WTC11 (cell line): ENCODE data around the gene ST3GAL5. TPM values are rescaled to one million over a fixed set of nuclear protein-coding genes. Genes with fewer than 3 reads are reported as not detected.
A peak's percentile ranks its signal among the peaks of the same experiment; 100 is the strongest.

Source experiments
- ATAC-seq: fragments of 200-7000 bp; cut with Tn5 transposase; 2 replicates; pipeline ENCODE4 v1.10.0; 2021; ENCODE audit warnings: mild to moderate bottlenecking, moderate library complexity
- CTCF ChIA-PET: fragments of 300-600 bp; sonication (Branson Sonifier 250); formaldehyde crosslinking; loops from one replicate; lab custom pipeline; 2021; ENCODE audit warnings: antibody characterized with exemption; lab: Charles Lee
- POLR2A ChIA-PET: fragments of 350-600 bp; sonication (Branson Sonifier 250); formaldehyde crosslinking; loops from one replicate; lab custom pipeline; 2021; ENCODE audit warnings: antibody characterized with exemption; lab: Charles Lee
- DNase-seq: peaks from one replicate; pipeline ENCODE4 v3.0.0; 2021; ENCODE audit warnings: low spot score
- H3K27ac Mint-ChIP-seq: 2 replicates; pipeline ENCODE4 v1.8.0; 2021; ENCODE audit warnings: mixed read lengths
- H3K27me3 Mint-ChIP-seq: 2 replicates; pipeline ENCODE4 v1.8.0; 2021; ENCODE audit warnings: low read depth, mild to moderate bottlenecking, moderate library complexity, mixed read lengths
- H3K36me3 Mint-ChIP-seq: 2 replicates; pipeline ENCODE4 v1.8.0; 2021; ENCODE audit warnings: mixed read lengths
- H3K4me1 Mint-ChIP-seq: 2 replicates; pipeline ENCODE4 v1.8.0; 2022; ENCODE audit warnings: mixed read lengths
- H3K4me3 Mint-ChIP-seq: 2 replicates; pipeline ENCODE4 v1.8.0; 2021; ENCODE audit warnings: mild to moderate bottlenecking, moderate library complexity, mixed read lengths
- H3K9me3 Mint-ChIP-seq: 2 replicates; pipeline ENCODE4 v1.8.0; 2021; ENCODE audit warnings: mixed read lengths
- ATF1 ChIP-seq: sonication (generic); formaldehyde crosslinking; IDR thresholded peaks from 2 replicates; pipeline ENCODE4 v1.8.1; 2023; ENCODE audit warnings: mild to moderate bottlenecking, moderate library complexity, missing genetic modification reagents
- CDX4 ChIP-seq: fragments of 250-450 bp; sonication (Bioruptor Pico); IDR thresholded peaks from 2 replicates; pipeline ENCODE4 v1.9.0; 2021; ENCODE audit warnings: moderate library complexity, mild to moderate bottlenecking, inconsistent platforms, borderline replicate concordance
- CTCF ChIP-seq: fragments of 200-600 bp; IDR thresholded peaks from 2 replicates; pipeline ENCODE4 v1.8.0; 2022; ENCODE audit warnings: antibody characterized with exemption
- E2F5 ChIP-seq: sonication (generic); formaldehyde crosslinking; IDR thresholded peaks from 2 replicates; pipeline ENCODE4 v1.8.1; 2022; ENCODE audit warnings: mild to moderate bottlenecking, moderate library complexity, missing genetic modification reagents
- ERG ChIP-seq: fragments of 250-450 bp; sonication (Bioruptor Pico); IDR thresholded peaks from 2 replicates; pipeline ENCODE4 v1.8.0; 2021; ENCODE audit warnings: mild to moderate bottlenecking
- FOXK1 ChIP-seq: sonication (generic); formaldehyde crosslinking; IDR thresholded peaks from 2 replicates; pipeline ENCODE4 v1.8.0; 2022; ENCODE audit warnings: mild to moderate bottlenecking, moderate library complexity, missing genetic modification reagents
- GABPB1 ChIP-seq: sonication (generic); formaldehyde crosslinking; IDR thresholded peaks from 2 replicates; pipeline ENCODE4 v1.8.1; 2023; ENCODE audit warnings: mild to moderate bottlenecking, missing genetic modification reagents
- IRF2 ChIP-seq: sonication (generic); formaldehyde crosslinking; IDR thresholded peaks from 2 replicates; pipeline ENCODE4 v1.8.0; 2022; ENCODE audit warnings: low read depth, missing genetic modification reagents, borderline replicate concordance
- MXD4 ChIP-seq: fragments of 250-450 bp; sonication (Bioruptor Pico); IDR thresholded peaks from 2 replicates; pipeline ENCODE4 v1.8.0; 2021; ENCODE audit warnings: mild to moderate bottlenecking, moderate library complexity, borderline replicate concordance
- PRDM15 ChIP-seq: sonication (generic); formaldehyde crosslinking; IDR thresholded peaks from 2 replicates; pipeline ENCODE4 v1.8.0; 2022; ENCODE audit warnings: missing genetic modification reagents
- SMAD4 ChIP-seq: sonication (generic); formaldehyde crosslinking; IDR thresholded peaks from 2 replicates; pipeline ENCODE4 v1.8.0; 2022; ENCODE audit warnings: mild to moderate bottlenecking, missing genetic modification reagents
- SP1 ChIP-seq: sonication (generic); formaldehyde crosslinking; conservative IDR thresholded peaks from 2 replicates; pipeline ENCODE4 v1.8.1; 2022; ENCODE audit warnings: missing genetic modification reagents
- STAT6 ChIP-seq: sonication (generic); formaldehyde crosslinking; conservative IDR thresholded peaks from 2 replicates; pipeline ENCODE4 v1.8.1; 2023; ENCODE audit warnings: mild to moderate bottlenecking, low read depth, missing genetic modification reagents, moderate library complexity
- ZNF121 ChIP-seq: sonication (generic); formaldehyde crosslinking; IDR thresholded peaks from 2 replicates; pipeline ENCODE4 v1.8.0; 2023; ENCODE audit warnings: missing genetic modification reagents
- ZNF138 ChIP-seq: sonication (generic); formaldehyde crosslinking; conservative IDR thresholded peaks from 2 replicates; pipeline ENCODE4 v1.8.1; 2022; ENCODE audit warnings: mild to moderate bottlenecking, moderate library complexity, missing genetic modification reagents
- ZNF232 ChIP-seq: sonication (generic); formaldehyde crosslinking; IDR thresholded peaks from 2 replicates; pipeline ENCODE4 v1.8.0; 2022; ENCODE audit warnings: mild to moderate bottlenecking, missing genetic modification reagents
- ZNF317 ChIP-seq: sonication (generic); formaldehyde crosslinking; IDR thresholded peaks from 2 replicates; pipeline ENCODE4 v1.8.1; 2023; ENCODE audit warnings: low read depth, mild to moderate bottlenecking, moderate library complexity, missing genetic modification reagents, borderline replicate concordance
- ZNF416 ChIP-seq: fragments of 250-450 bp; sonication (Bioruptor Pico); IDR thresholded peaks from 2 replicates; pipeline ENCODE4 v1.9.0; 2021; ENCODE audit warnings: mild to moderate bottlenecking, inconsistent platforms
- ZNF532 ChIP-seq: fragments of 250-450 bp; sonication (Bioruptor Pico); IDR thresholded peaks from 2 replicates; pipeline ENCODE4 v1.9.0; 2021; ENCODE audit warnings: mild to moderate bottlenecking, borderline replicate concordance
- total RNA-seq: library from RNA; stranded (reverse); gene quantifications from 3 replicates; pipeline ENCODE4 v1.2.3, GENCODE V29; 2021

Gene ST3GAL5
- total RNA-seq, 1 experiment from 2014 or later: 5.9 TPM

- TF ChIP-seq ERG (no peak), SP1 (peak; percentile 86), ZNF317 (CRISPR knock-in tag) (no peak), STAT6 (no peak), ZNF121 (CRISPR knock-in tag) (no peak), E2F5 (0 out of 2 replicates have a peak, but pooled peaks have one; percentile 54), SMAD4 (CRISPR knock-in tag) (no peak), ZNF532 (CRISPR knock-in tag) (no peak), ATF1 (no peak), ZNF138 (CRISPR knock-in tag) (no peak), ZNF416 (no peak)
Measured at GRCh38 chr2:85888684-85889626, at the start of gene ST3GAL5 (continued).

GRCh38 chr2:85938456-85938855, 49.7 kb upstream of the ST3GAL5 start:
- ATAC-seq (no peak), DNase-seq (no peak)
- Mint-ChIP-seq H3K27ac (no peak overlapping the region), H3K4me1 (peaks cover 12% of the 10 kb centered on the region), H3K27me3 (no peaks in the 10 kb centered on the region), H3K36me3 (peaks cover 23% of the 10 kb centered on the region), H3K4me3 (no peak overlapping the region), H3K9me3 (peaks cover 37% of the 10 kb centered on the region)
- POLR2A ChIA-PET: no interaction called here
- CTCF ChIA-PET: interaction anchor here (1.0 kb wide), 1 partner anchor 50 kb away, joined by 4 read pairs; the partner anchor contains the start of gene ST3GAL5
- no peak for TF ChIP-seq MXD4 (CRISPR knock-in tag)
- TF ChIP-seq IRF2 (CRISPR knock-in tag): no peak
- no peak for TF ChIP-seq FOXK1 (CRISPR knock-in tag)
- no peak for TF ChIP-seq CTCF
- TF ChIP-seq GABPB1 (CRISPR knock-in tag): no peak
- no peak for TF ChIP-seq PRDM15 (CRISPR knock-in tag)
- TF ChIP-seq CDX4: no peak
- TF ChIP-seq ZNF232: no peak
